BLaER1 (cell line): Measurements from ENCODE around the gene COPS7A.

Source experiments
- H3K27ac ChIP-seq: shearing (Covaris generic); formaldehyde crosslinking; 2 replicates; pipeline ENCODE4 v1.8.1; 2022
- H3K27me3 ChIP-seq: shearing (Covaris generic); formaldehyde crosslinking; 2 replicates; pipeline ENCODE4 v1.8.1; 2022
- H3K36me3 ChIP-seq: shearing (Covaris generic); formaldehyde crosslinking; 2 replicates; pipeline ENCODE4 v1.8.1; 2022
- H3K4me1 ChIP-seq: shearing (Covaris generic); formaldehyde crosslinking; 2 replicates; pipeline ENCODE4 v1.8.1; 2022
- H3K4me2 ChIP-seq: shearing (Covaris generic); formaldehyde crosslinking; 2 replicates; pipeline ENCODE4 v1.8.1; 2022
- H3K4me3 ChIP-seq: shearing (Covaris generic); formaldehyde crosslinking; 2 replicates; pipeline ENCODE4 v1.8.1; 2022
- H3K9ac ChIP-seq: shearing (Covaris generic); formaldehyde crosslinking; 2 replicates; pipeline ENCODE4 v1.8.1; 2022
- H3K9me3 ChIP-seq: shearing (Covaris generic); formaldehyde crosslinking; 2 replicates; pipeline ENCODE4 v1.8.1; 2022
- H4K20me1 ChIP-seq: shearing (Covaris generic); formaldehyde crosslinking; 2 replicates; pipeline ENCODE4 v1.8.1; 2022
- Cebpa-rat ChIP-seq: shearing (Covaris generic); IDR thresholded peaks from 2 replicates; pipeline ENCODE4 v1.8.1; 2022

Gene COPS7A

GRCh38 chr12:6723607-6724408 is at the start of gene COPS7A:
COPS7A (plus strand) TSS chr12:6724046; CDS start chr12:6724657, 611 bp downstream.
- no peak for TF ChIP-seq Cebpa-rat
- no peaks in the 10 kb centered on the region for H3K27me3 ChIP-seq
- H3K4me2 ChIP-seq = peak within 1 kb of the TSS; percentile 91
- peak within 1 kb of the TSS; percentile 62 for H3K9ac ChIP-seq
- peak within 1 kb of the TSS; percentile 79 for H3K27ac ChIP-seq
- peak within 1 kb of the TSS; percentile 71 for H3K4me3 ChIP-seq
- peaks cover 29% of the 10 kb centered on the region for H3K36me3 ChIP-seq
- H3K4me1 ChIP-seq = peaks cover 16% of the 10 kb centered on the region
- no peaks in the 10 kb centered on the region for H3K9me3 ChIP-seq
- no peaks in the 10 kb centered on the region for H4K20me1 ChIP-seq

GRCh38 chr12:6676962-6677361 is 46.9 kb upstream of the COPS7A start:
- Histone ChIP-seq H3K4me3 (no peak overlapping the region), H4K20me1 (peaks cover 36% of the 10 kb centered on the region), H3K27ac (no peak overlapping the region), H3K9me3 (no peaks in the 10 kb centered on the region), H3K4me2 (no peak overlapping the region), H3K27me3 (no peaks in the 10 kb centered on the region), H3K9ac (no peak overlapping the region), H3K4me1 (no peaks in the 10 kb centered on the region), H3K36me3 (peaks cover 100% of the 10 kb centered on the region)
- TF ChIP-seq Cebpa-rat = no peak

- TF ChIP-seq Cebpa-rat = no peak
- H3K4me2 ChIP-seq = peak overlapping the region; percentile 96; the same call in 1 of the 2 replicates
- H3K27me3 ChIP-seq = no peaks in the 10 kb centered on the region
- peaks cover 42% of the 10 kb centered on the region for H3K4me1 ChIP-seq
- no peak overlapping the region for H3K27ac ChIP-seq
- no peaks in the 10 kb centered on the region for H3K9me3 ChIP-seq
- peaks cover 82% of the 10 kb centered on the region for H4K20me1 ChIP-seq
- H3K4me3 ChIP-seq = no peak overlapping the region
- no peak overlapping the region for H3K9ac ChIP-seq
- peaks cover 65% of the 10 kb centered on the region for H3K36me3 ChIP-seq
Observed at GRCh38 chr12:6684609-6685008, 39.2 kb upstream of the COPS7A start.

- no peak for TF ChIP-seq Cebpa-rat
- Histone ChIP-seq H3K36me3 (peaks cover 53% of the 10 kb centered on the region), H3K27me3 (no peaks in the 10 kb centered on the region), H3K9ac (peak overlapping the region; percentile 95; the same call in 1 of the 2 replicates), H3K9me3 (no peaks in the 10 kb centered on the region), H3K27ac (peak overlapping the region; percentile 18; the same call in 1 of the 2 replicates), H3K4me2 (peak overlapping the region; percentile 96), H3K4me1 (peaks cover 51% of the 10 kb centered on the region), H3K4me3 (no peak overlapping the region), H4K20me1 (peaks cover 70% of the 10 kb centered on the region)
Observed at GRCh38 chr12:6685814-6686213, 38.0 kb upstream of the COPS7A start.

GRCh38 chr12:6688543-6688998 is 35.3 kb upstream of the COPS7A start:
- TF ChIP-seq Cebpa-rat = no peak
- Histone ChIP-seq H3K36me3 (peaks cover 25% of the 10 kb centered on the region), H3K4me1 (peaks cover 73% of the 10 kb centered on the region), H3K27me3 (no peaks in the 10 kb centered on the region), H3K4me3 (peak overlapping the region; percentile 77), H3K27ac (peak overlapping the region; percentile 98), H4K20me1 (peaks cover 43% of the 10 kb centered on the region), H3K4me2 (peak overlapping the region; percentile 96), H3K9ac (peak overlapping the region; percentile 95), H3K9me3 (no peaks in the 10 kb centered on the region)

- peak within 1 kb of the TSS; percentile 77 for H3K4me3 ChIP-seq
- H3K9ac ChIP-seq = peak within 1 kb of the TSS; percentile 95
- peaks cover 36% of the 10 kb centered on the region for H4K20me1 ChIP-seq
- peak within 1 kb of the TSS; percentile 98 for H3K27ac ChIP-seq
- H3K4me2 ChIP-seq = peak within 1 kb of the TSS; percentile 96
- no peak for TF ChIP-seq Cebpa-rat
- H3K27me3 ChIP-seq = no peaks in the 10 kb centered on the region
- H3K9me3 ChIP-seq = no peaks in the 10 kb centered on the region
- H3K4me1 ChIP-seq = peaks cover 78% of the 10 kb centered on the region
- peaks cover 19% of the 10 kb centered on the region for H3K36me3 ChIP-seq
Observed at GRCh38 chr12:6688999-6689882, 34.6 kb upstream of the COPS7A start, which contains the start of gene ZNF384. ZNF384 (minus strand) TSS chr12:6689375; CDS start chr12:6679520, 9,855 bp downstream.

- peaks cover 78% of the 10 kb centered on the region for H3K4me1 ChIP-seq
- H4K20me1 ChIP-seq = peaks cover 14% of the 10 kb centered on the region
- no peak overlapping the region for H3K27ac ChIP-seq
- H3K4me2 ChIP-seq = peak overlapping the region; percentile 59
- H3K9ac ChIP-seq = no peak overlapping the region
- H3K36me3 ChIP-seq = no peaks in the 10 kb centered on the region; the same call in 1 of the 2 replicates
- H3K9me3 ChIP-seq = no peaks in the 10 kb centered on the region
- H3K27me3 ChIP-seq = no peaks in the 10 kb centered on the region
- TF ChIP-seq Cebpa-rat = no peak
- H3K4me3 ChIP-seq = no peak overlapping the region
Observed at GRCh38 chr12:6691473-6691872, 32.4 kb upstream of the COPS7A start.

GRCh38 chr12:6692888-6693287 is 31.0 kb upstream of the COPS7A start:
- no peak for TF ChIP-seq Cebpa-rat
- peaks cover 78% of the 10 kb centered on the region for H3K4me1 ChIP-seq
- H3K36me3 ChIP-seq = no peaks in the 10 kb centered on the region; the same call in 1 of the 2 replicates
- H3K4me2 ChIP-seq = no peak overlapping the region
- H3K9me3 ChIP-seq = no peaks in the 10 kb centered on the region
- no peaks in the 10 kb centered on the region; the same call in 1 of the 2 replicates for H4K20me1 ChIP-seq
- H3K4me3 ChIP-seq = no peak overlapping the region
- H3K9ac ChIP-seq = no peak overlapping the region
- no peaks in the 10 kb centered on the region for H3K27me3 ChIP-seq
- no peak overlapping the region for H3K27ac ChIP-seq

GRCh38 chr12:6693832-6694355 is 30.0 kb upstream of the COPS7A start:
- Histone ChIP-seq H3K9ac (no peak overlapping the region), H3K4me3 (no peak overlapping the region), H3K9me3 (no peaks in the 10 kb centered on the region), H3K4me1 (peaks cover 83% of the 10 kb centered on the region), H3K27me3 (no peaks in the 10 kb centered on the region), H3K36me3 (no peaks in the 10 kb centered on the region; the same call in 1 of the 2 replicates), H3K4me2 (peak overlapping the region; percentile 99), H3K27ac (peak overlapping the region; percentile 27; the same call in 1 of the 2 replicates), H4K20me1 (no peaks in the 10 kb centered on the region)
- TF ChIP-seq Cebpa-rat = no peak
